ENCODE results near the gene CILP2.

DNA sequence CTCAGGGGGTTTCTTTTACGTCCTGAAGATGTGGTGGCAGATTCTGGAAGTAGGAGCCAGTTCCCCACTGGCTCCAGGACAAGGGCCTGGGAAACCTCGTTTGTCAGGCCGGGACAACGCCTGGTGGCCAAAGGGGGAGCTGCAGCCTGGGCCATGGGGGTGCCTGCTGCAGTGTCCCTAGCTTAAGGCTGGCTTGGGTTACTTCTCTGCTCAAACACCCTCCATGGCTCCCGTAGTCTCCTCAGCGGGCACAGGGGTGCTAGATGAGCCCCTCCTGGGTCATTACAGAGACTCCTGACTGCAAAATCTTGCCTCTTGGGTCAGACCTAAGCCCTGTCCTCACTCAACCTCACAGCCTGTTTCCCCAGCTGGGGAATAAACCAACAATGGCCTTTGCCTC lies 14.7 kb downstream of the CILP2 start:
- TF ChIP-seq, protein P1, sequence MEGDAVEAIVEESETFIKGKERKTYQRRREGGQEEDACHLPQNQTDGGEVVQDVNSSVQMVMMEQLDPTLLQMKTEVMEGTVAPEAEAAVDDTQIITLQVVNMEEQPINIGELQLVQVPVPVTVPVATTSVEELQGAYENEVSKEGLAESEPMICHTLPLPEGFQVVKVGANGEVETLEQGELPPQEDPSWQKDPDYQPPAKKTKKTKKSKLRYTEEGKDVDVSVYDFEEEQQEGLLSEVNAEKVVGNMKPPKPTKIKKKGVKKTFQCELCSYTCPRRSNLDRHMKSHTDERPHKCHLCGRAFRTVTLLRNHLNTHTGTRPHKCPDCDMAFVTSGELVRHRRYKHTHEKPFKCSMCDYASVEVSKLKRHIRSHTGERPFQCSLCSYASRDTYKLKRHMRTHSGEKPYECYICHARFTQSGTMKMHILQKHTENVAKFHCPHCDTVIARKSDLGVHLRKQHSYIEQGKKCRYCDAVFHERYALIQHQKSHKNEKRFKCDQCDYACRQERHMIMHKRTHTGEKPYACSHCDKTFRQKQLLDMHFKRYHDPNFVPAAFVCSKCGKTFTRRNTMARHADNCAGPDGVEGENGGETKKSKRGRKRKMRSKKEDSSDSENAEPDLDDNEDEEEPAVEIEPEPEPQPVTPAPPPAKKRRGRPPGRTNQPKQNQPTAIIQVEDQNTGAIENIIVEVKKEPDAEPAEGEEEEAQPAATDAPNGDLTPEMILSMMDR (IDR thresholded peaks at IDR 0.05), result peak in 1 of 4 experiments; percentile 38
- TF ChIP-seq EP300 (IDR thresholded peaks at IDR 0.05), result no peak
- no peak for TF ChIP-seq POLR2A (IDR thresholded peaks at IDR 0.05)
